COLO829 (cell line): Measurements from ENCODE around the gene LCK.

ENCODE experiments used
- DNase-seq: peaks from one replicate; pipeline ENCODE4 v3.0.0; 2012; ENCODE audit warnings: low spot score

LCK gene

DNA sequence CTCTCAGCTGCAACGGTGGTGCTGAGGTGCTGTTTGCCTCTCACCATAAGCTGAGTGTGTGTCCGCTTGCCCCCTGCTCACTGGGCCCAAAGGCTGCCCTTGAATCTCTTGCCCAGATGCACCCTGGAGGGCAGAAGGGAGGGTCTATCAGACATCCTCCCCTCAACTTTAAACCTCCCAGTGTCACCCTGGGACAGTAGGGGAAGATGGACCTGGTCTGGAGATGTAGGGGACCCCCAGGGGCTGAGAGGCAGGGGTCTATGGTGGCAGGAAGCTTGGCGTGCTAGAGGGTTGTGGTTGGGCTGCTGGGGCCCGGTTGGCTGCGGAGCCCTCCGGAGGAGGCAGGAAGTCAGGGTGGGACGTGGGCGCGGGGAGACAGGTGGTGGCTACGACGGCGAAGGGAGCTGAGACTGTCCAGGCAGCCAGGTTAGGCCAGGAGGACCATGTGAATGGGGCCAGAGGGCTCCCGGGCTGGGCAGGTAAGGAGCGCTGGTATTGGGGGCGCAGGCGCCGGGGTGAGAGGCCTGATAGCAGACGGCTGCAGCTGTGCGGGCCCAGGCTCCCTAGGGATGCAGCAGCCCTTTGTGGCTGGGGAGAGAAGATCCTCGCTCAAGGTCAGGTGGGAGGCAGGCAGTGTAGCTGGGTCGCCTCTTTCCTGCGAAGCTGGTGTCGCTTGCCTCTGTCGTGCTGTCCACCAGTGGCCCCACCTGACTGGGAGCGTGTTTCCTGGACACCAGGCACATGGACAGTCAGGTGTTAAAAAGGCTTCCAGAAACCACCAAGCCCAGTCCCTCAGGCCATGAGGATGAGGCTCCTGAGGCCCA lies at the start of gene LCK:
Gene LCK (plus strand): TSS at position 373 of the 824 bp plus-strand sequence. CDS start 23,065 bp downstream, outside the sequence.
- no peak for DNase-seq

DNA sequence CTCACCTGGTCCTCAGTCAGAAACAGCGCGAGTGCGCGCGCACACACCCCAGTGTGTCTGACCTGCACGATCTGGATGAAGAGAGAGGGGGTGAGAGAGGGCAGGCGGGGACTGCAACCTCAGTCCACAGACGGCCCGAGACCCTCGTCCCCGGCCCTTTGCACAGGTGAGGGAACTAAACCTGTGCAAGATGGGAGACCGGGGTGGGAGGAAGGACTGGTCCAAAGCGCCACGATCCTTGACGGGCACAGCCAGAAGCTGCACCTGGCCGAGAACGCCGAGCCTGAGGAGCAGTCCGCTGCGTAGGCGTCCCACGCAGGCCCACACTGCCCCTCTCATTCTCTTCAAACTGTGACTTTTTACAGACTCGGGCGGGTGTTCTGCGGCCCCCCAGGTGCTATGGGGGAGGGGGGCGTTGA lies 46.1 kb upstream of the LCK start:
- DNase-seq = no peak

DNA sequence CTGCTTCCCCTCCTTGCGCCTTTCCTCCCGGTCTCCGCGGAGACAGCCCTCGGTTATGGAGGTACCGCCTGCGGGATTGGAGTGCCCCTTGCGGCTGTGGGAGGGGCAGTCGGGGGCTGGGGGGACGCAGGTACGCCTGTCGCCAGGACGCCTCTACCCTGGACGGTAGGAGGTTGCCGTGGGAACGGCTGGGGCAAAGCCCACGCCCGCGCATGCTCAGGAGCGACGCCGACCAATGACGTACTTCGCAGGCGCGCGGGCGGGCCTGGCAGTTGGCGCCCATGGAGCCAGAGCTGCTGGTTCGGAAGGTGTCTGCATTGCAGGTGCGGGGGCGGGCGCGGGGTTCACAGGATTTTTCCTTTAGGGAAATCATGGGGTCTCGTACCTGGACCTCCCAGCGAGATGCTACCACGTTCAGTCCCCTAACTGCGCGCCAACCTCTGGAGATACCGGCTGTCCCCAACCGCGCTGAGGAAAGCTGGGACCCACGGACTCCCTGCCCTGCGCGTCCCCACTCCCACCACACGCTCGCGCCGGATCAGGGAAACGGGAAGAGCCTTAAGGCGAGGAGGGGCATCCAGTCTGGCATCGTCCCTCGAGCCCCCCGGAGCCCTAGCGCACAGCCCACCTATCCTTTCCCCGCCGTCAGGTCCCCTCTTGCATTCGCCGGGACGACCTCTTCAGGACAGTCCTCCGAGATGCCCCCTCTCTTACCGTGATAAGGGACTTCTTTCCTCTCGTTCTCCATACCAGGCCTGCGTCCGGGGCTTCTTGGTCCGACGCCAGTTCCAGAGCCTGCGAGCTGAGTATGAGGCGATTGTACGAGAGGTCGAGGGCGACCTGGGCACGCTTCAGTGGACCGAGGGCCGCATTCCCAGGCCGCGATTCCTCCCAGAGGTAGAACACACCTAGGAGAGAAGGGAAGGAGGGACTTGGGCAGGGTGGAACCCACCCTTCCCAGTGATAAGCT lies 45.4 kb upstream of the LCK start, which contains the start of gene IQCC:
Gene IQCC (plus strand): TSS at position 271 of the 970 bp plus-strand sequence. CDS start 11 bp downstream, at position 282.
- DNase-seq = peak; percentile 77

DNA sequence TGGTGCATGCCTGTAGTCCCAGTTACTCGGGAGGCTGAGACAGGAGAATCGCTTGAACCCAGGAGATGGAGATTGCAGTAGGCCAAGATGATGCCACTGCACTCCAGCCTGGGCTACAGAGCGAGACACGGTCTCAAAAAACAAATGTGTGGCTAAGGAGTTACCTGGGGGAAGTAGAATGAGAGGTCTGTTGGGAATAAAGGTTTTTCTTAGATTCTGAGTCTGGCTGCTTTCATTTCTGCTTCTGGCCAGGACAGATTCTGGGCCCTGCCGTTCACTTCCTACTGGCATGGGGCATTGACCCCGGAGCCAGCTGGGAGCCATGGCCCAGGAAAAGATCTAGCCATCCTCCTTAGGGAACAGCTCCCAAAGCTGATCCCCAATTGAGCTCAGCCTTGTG lies 42.6 kb upstream of the LCK start:
- DNase-seq = no peak

DNA sequence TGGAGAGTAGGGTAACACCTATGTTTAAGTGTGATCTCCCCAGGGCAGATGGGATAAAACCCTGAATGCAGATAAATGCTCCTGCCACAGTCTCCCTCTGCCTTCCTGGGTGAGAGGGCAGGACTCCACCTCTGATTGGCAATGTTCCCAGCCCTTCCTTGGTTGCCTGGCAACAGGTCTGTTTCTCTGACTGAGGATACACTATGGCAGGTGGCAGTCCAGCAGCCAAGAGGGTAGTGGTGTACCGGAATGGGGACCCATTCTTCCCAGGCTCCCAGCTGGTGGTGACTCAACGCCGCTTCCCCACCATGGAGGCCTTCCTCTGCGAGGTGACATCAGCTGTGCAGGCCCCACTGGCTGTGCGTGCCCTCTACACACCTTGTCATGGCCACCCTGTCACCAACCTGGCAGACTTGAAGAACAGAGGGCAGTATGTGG lies 42.2 kb upstream of the LCK start, which contains the start of gene DCDC2B:
Gene DCDC2B (plus strand): TSS at position 199 of the 438 bp plus-strand sequence. CDS start 5 bp downstream, at position 204.
- no peak for DNase-seq

DNA sequence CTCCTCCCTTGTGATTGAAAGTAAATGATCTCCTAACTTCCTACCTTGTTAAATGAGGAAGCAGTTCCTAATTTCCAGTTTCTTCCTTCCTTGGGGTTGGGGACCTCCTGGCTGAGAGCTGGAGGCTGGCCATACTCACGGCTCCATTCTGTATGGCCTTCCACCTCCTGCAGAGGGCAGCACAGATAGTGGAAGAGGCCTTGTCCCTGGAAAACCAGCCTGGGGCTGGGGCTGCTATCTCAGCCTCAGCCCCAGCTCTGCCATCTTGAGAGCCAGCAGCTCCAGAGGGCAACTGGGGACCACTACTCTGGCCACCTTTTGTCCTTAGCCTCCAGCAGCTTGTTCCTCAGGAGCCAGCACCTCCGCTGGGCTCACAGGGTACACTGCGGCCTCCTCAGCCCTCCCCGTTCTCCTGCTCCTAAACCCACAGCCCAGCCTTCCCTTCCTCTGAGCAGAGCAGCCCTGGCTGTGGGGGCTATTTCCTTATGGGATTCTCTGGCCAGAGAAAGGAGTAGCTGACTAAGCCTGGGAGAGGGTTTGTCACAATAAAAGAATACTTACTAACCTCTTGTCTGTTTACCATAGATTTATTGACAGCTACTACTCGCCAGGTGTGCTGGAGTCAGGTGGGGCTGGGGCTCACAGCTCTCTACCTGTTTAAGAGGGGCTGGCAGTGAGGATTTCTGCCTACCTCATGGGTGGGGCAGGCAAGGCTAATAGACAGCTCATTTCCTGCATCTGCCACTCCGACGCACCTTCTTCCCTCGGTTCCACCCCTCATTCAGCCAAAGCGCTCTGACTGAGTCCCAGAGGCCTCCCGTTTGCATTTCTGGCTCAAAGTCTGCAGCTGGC lies 35.2 kb upstream of the LCK start:
- DNase-seq = peak; percentile 52

DNA sequence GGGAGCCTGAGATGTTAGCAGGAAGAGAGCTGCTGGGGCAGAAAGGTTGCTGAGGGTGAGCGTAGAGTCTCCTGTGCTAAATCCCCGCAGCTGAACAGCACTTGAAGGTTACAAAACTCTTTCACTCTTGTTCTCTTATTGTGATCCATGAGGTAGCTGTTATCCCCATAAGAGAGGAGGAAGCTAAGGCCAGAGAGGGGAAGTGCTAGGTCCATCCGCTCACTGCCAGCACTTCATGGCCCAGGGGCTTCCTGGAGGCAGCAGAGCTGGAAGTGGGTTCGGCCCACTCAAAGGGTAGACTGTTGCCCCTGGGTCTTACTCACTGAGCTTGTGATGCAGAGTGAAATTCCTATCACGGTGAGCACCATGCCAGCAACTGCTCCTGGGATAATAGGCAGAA lies 34.5 kb upstream of the LCK start:
- no peak for DNase-seq

DNA sequence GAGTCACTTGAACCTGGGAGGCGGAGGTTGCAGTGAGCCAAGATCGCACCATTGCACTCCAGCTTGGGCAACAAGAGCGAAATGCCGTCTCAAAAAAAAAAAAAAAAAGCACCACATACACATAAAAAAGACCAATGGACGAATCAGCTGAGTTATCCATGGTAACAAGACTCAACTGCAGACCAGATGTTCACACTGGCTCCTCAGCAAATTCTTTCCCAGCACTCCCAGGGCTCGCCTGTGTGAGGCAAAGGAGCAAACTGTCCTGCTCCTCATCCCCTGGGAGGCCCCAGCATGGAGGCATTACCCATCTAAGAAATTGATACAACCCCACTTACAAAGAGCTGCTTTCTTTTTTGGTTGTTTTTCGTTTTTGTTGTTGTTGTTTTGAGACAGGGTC lies 32.0 kb upstream of the LCK start:
- DNase-seq = no peak

DNA sequence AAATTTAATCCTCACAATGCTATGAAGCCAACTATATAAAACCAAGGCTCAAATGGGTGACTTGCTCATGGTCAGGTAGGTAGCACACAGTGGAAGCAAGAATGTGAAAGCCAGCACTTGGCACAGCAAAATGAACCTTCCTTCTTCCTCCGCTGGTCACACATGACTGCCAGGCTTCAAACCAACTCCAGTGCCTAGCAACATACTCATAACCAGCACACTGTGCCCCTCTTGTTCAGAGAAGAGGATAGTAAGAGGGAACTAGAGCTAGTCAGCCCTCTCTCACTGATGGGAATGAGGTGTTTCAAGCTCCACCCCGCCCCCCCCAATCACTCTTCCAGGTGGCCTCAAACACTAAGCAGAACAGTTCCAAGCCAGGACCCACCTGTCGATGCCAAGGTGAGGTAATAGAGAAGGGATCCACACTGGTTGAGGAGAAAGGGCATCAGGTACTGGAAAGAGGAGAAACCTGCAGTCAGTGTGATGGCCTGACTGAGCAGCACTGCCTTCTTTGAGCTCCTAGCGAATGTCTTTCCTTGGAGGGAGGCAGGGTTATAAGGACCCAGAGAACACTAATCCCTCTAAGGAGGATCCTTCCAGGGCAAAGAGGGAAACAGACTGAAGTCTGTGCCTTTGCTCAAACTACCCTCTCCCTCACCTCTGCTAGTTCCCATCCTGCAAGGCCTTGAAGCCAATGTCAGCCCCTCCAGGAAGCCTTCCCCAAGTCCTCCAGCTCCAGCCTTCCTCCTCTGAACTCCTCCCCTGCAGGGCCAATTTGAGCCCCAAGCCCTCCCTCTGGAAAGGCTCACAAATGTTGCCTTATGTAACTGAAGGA lies 30.1 kb upstream of the LCK start:
- DNase-seq = no peak

DNA sequence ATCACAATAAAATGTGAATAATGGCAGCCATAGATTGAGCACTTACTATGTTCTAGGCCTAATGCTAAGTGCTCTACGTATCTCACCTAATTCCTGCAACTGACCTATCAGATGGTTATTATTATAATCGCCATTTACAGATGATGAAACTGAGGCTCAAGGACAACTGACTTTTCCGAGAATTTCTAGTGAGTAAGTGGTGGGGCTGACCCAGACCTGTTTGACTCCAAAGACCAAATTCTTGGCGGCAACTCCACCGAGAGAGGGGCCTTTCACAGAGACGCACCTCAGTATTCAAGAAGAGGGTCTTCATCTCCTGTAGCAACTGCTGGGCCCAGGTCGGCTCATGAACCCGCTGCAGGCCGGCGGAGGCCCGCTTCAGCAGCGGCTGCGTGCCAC lies 29.5 kb upstream of the LCK start:
- DNase-seq = no peak

DNA sequence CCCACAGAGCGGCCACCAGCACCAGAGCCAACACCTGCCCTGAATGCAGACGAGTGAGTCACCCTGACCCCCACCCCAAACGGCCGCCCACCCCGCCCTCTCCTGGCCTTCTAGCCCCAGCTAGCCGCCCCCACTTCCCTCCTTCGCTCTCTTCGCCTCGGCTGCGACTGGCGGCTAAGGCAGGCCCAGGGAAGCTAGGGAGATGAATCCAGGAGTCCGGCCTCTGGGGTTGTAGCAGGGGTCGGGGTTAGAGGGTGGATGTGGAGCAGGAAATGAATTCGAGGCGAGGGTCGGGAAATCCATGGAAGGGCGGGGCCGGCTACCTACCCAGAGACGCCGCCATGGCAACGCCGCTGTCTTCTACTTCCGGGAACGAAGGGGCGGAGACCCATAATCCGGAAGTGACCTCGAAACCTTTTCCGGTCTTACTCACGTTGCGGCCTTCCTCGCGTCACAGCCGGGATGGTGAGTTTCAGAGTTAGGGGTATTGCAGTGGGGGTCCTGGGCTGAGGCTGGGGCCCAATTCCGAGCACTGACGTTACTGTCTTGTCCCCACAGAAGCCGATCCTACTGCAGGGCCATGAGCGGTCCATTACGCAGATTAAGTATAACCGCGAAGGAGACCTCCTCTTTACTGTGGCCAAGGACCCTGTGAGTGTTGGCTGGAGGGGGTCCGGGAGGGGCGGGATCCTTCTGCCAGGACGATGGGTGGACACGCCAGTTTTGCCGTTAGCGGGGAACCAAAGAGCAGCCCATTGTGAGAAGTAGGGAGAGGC lies 28.9 kb upstream of the LCK start, which contains the start of the genes EIF3I and TMEM234:
Gene EIF3I (plus strand): TSS at position 428 of the 776 bp plus-strand sequence. CDS start 35 bp downstream, at position 463.
Gene TMEM234 (minus strand): TSS at position 374 of the 776 bp plus-strand sequence. CDS start 31 bp downstream, at position 343.
- DNase-seq = peak; percentile 90

DNA sequence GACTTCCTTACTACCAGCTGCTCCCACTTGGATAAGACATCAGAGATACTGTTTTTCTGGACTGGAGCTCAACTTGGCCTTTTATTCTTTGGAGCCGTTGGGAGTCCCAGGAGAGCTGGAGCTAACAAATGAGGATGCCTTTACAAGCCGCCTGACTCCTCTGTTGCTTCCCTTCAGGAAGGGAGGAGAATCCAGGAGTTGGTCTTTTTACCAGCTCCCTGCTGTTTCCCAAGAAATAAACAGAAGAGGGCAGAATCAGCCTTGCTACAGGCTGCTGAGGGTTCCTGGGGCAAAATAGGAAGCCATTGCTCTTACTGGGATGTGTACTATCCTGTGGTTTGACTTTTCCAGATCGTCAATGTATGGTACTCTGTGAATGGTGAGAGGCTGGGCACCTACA lies 27.4 kb upstream of the LCK start:
- no peak for DNase-seq

DNA sequence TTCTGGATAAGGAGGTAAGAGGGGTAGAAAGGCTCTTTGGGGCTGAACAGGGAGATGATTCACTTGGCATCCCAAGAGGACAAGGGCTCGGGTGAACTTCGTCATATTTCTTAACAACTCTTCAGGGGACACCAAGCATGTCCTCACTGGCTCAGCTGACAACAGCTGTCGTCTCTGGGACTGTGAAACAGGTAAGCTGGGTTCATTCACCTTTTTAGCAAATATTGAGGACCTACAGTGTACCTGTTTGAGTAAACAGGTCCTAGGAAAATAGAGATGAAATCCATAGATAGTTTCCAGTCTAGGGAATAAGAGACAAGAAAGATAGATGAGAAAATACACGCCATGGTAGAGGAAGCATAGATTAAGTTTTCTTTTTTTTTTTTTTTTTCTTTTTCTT lies 26.8 kb upstream of the LCK start:
- DNase-seq = no peak

DNA sequence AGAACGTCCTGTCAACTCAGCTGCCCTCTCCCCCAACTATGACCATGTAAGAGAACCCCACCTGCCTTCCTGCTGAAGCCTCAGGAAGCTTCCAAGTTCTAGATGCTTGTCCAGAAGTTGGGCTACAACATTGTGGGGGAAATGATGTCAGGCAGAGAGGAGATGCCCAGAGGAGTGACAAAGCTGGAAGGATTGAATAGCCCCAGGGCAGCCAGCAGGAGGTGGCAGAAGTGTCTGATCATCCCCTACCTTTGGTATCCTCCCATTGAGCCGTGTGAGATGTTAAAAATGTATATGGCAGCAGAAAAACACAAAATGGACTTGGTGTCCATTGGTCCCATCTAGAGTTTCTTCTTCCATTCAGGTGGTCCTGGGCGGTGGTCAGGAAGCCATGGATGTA lies 22.3 kb upstream of the LCK start:
- DNase-seq = no peak

DNA sequence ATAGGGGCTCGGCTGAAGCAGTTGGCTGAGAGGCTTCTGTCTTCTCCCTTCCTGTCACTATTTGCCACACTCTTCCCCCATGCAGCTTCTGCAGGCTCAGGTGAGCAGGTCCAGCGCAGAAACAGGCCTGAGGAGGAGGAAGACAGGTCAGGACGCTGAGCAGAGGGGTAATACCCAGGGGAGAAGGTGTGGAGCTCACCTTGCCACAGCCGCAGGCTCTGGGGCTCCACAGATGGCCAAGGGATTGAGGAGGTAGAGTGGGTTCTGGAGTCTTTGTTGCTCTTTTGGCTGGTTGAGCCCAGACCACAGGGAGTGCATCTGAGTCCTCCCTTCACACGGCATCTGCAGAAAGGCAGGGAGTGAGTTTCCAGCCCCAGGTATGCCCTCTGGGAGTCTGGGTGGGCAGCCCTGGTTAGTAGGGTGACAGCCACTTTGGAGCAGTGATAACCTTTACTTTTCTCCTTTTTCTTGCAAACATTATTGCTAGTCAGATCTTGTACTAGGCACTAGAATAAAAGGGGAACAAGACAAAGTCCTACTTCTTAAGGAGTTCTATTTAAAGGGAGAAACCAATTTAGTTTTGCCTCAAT lies 19.1 kb upstream of the LCK start:
- no peak for DNase-seq

DNA sequence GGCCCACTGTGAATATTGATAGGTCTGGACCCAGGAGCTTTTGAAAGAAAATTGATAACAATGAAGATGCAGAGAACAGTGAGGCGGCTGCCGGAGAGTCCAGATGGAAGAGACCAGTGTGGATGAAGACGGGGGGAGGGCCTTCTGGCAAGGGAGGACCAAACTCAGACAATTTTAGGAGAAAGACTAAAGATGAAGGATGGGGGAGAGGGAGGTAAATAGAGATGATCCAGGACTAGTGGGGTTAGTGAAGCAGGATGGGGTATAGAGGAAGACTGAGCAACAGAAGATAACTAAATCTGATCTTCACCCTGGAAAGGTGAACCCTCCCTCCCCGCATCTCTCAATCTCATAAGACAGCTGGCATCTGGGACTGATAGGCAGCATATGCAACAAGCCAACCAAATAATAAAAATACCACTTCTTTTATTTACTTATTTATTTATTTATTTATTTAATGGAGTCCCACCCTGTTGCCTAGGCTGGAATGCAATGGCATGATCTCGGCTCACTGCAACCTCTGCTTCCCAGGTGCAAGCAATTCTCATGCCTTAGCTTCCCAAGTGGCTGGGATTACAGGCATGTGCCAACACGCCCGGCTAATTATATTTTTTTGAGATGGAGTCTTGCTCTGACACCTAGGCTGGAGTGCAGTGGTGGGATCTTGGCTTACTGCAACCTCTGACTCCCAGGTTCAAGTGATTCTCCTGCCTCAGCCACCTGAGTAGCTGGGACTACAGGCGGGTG lies 18.3 kb upstream of the LCK start:
- no peak for DNase-seq

DNA sequence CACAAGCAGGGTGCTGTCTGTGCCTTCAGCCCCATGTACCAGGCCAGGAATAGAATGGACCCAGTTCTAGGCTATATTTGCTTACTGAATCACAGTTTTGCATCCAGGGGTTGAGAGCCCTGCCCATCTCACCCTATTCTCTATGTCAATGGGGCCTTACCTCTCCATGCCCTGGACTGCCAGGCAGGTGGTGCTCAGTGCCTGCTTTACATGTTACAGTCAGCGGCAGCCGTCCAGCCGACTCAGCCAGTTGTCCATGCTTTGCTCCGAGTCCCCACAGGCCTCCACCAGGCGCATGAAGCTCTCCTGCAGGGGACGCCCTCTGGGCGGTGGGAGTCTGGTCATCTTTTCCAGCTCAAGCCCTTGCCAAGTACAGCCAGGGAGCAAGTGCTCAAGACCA lies 16.3 kb upstream of the LCK start:
- DNase-seq = no peak

DNA sequence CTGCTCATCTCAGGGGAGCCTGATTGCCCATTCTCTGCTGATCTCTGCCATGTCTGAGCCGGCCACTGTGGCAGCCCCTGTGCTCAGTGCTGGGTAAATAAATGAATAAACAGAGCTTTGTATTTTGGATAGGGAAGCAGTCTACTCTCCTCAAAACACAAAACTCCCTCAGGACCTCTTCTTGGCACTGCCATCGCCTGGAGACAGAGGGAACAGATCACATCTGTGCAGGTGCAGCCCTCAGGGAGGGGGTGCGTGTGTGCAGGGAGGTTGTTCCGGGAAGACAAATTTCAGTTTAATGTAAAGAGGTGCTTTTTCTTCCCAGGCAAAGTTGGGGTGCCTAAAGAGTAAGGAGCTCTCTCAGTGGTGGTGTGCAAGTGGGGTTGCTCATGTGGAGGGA lies 11.7 kb upstream of the LCK start:
- DNase-seq = no peak

DNA sequence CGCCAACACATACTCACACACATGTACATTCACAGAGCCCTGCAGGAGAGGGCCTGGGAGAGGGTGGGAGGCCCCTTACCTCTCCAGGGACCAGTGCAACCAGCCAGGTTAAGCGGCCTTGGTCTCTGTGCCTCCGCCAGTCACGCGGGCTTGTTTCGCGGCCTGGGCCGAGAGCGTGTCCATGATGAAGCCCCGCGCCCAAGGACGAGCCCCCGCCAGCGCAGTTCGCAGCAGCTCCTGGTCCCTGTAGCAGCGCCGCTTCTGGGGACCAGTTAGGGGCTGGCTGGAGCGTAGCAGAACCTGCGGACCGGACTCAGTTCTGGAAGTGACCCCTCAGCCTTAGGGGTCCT lies 11.3 kb upstream of the LCK start:
- no peak for DNase-seq
